ENCODE results near the gene FBXO45. TPM values are rescaled to one million over a fixed set of nuclear protein-coding genes. Genes with fewer than 3 reads are reported as not detected.
A peak's percentile ranks its signal among the peaks of the same experiment; 100 is the strongest.
"Not testable (repeated sequence)": the region's sequence is repeated elsewhere in the genome, so short reads cannot be mapped to it uniquely, and the experiment has no call there.

The FBXO45 gene
- polyA plus RNA-seq, 3 donors = 12.5 to 14.0 (median 12.8) TPM

DNA sequence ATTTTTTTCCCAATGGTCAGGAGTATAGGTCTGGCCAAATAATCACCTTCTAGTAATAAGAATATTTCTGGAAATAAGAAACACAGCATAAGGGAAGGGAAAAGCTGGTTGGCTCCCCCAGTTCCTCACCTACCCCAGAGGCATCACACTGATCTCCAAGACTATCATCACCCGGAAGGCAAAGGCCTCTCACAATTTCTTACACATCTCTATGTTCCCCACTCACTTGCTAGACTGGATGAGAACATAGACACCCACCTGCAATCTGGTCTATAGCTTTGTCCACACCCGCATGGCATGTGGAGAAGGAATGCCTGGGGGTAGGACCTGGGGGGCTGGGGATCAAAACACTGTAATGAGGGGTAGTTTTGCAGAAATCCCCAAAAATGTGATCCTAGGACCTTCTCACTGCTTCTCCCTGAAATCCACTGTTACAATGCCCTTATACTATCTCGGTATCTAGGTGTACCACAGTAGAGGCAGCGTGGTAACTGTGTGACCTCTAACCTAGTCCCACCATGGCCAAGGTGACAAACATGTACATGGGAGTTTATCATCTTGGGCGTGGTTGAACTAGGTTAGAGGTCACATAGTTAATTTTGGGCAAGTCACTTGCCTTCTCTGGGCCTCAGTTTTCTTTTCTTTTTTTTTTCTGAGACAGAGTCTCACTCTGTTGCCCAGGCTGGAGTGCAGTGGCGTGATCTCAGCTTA, 41.5 kb downstream of the FBXO45 start:
- DNase-seq = no peak

DNA sequence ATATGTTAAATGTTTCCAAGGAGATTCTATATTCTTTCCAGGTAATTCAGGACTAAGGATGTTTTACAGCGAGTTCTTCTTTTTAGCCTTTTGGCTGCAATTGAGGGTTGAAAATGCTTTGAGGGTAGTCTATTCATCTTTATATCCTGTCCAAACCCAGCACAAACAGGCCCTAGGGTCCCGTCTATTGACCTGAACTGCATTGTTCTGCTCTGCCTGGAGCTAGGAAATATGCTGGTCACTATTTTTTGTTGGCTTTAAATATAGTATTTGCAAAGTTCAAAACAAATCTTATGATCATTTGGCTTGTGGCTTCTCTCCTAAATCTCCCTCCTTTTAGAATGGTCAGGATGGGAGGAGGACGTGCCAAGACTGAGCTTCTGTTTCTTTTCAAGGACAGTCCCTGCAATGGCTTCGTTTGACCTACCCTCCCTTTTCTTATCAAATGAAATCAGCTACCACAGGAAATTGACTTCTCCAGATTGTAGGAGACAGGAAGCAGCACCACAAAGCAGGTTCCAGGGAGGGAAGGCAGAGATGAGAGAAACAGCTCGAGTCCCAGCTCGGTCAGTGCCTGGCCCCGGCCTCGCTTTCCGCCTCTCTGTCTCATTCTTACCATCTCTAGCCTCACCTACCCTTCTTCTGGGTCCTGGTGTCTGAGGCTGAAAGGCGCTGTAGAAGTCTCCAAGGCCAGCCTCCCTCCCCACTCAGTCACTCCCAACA, 43.5 kb downstream of the FBXO45 start:
- DNase-seq = no peak

DNA sequence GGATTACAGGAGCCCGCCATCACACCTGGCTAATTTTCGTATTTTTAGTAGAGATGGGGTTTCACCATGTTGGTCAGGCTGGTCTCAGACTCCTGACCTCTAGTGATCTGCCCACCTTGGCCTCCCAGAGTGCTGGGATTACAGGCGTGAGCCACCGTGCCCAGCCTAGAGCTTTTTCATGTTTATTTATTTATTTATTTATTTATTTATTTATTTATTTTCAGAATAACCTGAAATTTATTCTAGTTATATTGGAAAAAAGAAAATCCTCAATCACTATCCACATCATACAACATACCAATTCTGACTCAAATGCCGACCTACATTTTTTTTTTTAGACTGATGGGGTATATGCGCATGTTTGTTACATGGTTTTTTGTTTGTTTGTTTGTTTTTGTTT, 46.8 kb downstream of the FBXO45 start:
- DNase-seq = not testable (repeated sequence)

DNA sequence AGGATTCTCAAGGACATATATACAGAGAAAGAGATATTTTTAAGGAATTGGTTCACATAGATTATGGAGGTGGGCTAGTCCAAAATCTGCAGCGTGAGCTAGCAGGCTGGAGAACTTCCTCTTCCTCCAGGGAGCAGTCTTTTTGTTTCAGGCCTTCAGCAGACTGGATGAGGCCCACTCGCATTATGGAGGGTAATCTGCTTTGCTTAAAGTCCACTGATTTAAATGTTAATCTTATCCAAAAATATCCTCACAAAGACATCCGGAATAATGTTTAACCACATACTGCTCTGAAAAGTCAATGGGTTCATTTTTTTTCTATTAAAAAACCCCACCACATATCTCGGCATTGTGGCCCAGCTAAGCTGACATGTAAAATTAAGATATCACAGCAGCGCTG, 48.8 kb downstream of the FBXO45 start:
- no peak for DNase-seq

DNA sequence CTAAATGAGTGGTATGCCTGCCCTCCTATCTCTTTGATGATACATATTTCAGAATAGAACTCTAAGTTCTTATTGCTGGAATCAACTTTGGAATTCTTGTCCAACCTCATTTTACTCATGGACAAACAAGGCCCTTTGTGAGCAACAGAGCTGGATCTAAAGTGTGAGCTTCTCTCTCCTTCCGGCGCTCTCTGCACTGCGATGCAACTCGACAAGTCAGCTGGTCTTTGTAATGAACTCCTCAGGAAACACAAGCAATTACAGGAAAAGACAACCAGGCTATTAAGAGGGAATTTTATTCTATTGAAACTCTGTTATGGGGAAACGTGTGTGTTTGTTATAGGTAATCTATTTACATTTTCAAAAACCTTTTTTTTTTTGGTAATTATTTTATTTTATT, 50.8 kb downstream of the FBXO45 start:
- no peak for DNase-seq

DNA sequence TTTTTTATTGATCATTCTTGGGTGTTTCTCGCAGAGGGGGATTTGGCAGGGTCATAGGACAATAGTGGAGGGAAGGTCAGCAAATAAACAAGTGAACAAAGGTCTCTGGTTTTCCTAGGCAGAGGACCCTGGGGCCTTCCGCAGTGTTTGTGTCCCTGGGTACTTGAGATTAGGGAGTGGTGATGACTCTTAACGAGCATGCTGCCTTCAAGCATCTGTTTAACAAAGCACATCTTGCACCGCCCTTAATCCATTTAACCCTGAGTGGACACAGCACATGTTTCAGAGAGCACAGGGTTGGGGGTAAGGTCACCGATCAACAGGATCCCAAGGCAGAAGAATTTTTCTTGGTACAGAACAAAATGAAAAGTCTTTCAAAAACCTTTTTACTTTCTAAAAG, 51.2 kb downstream of the FBXO45 start:
- not testable (repeated sequence) for DNase-seq

DNA sequence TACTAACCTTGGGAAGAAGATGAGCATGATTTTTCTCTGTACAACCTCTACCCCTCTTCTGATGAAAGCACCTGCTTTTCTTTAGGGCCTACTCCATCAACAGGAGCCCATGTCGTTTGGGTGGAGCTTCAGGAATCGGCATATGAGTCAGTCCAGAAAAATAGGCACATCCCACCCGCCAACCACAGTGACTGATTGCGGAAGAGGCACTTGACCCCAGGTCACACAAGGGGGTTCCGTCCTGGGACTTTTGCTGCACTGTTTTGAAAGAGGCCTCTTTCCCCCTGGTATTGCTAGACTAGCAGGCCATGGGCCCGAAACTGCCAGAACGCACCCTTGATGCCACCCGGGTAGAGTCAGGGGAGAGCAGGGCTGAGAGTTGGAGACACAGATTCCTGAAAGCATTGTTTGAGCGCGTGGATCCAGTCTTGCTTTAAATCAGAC, 51.7 kb downstream of the FBXO45 start:
- DNase-seq = no peak

DNA sequence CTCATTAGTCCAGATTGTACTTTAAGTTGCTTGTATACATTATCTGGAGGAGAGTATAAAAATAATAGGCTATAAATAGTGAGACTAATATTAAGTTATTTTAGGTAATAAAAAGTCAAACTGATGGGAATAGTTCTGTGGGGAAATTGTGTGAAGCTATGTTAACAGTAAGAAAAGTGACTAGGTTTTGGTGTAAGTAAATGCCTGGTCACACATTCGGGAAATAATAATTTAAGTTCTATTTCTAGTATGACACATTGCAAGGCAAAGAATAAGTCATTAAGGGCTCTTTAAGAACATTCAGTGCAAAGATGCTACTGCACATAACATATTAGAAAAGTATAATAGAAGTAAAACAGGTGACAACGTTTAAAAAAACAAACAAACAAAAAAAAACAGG, 52.2 kb downstream of the FBXO45 start:
- DNase-seq = no peak

DNA sequence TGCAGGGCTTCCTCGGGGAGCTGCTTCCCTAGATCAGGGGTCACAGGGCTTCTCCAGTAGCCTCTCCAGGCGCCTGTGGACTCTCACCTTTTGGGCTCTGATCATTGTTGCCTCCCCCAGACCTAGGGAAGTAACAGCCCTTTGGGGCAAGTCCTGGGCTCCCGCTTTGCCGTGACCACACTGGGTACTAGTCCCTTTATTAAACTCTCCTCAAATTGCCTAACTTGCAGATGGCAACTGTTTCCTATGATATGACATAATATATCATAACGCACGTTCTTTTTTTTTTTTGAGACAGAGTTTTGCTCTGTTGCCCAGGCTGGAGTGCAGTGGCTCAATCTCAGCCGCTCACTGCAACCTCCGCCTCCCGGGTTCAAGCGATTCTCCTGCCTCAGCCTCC, 53.2 kb downstream of the FBXO45 start:
- no peak for DNase-seq

DNA sequence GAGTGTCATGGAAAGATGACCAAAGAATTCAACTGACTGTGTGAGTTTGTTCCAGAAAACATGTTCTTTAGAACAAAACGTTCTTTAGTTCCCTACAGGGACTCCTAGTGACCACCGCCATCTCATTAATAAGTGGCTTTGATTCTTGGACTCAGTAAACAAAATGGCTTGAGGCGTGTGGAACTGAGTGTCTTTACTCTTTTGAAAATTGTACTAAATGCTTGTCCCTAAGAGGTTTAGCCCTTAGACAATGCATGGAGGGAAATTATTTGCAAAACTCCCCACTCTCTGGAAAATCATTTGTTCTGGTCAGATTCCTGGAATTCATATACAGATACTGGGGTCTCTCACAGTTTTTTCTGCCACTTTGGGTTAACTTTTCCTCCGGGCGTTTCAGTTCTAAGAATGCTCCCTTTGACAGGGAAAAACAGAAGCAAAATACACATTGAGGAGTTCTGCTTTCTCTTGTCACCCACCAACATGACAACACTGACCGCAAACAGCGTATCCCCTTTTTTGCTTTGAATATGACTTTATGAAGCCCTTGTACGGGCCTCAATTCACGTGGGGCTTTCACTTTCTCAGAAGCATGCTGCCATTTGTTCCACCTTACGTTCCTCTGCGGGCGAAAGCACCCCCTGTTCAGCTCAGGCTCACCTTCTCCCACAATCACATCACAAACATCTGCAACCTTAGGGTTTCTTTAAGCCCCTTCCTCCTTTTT, 55.8 kb downstream of the FBXO45 start:
- no peak for DNase-seq

DNA sequence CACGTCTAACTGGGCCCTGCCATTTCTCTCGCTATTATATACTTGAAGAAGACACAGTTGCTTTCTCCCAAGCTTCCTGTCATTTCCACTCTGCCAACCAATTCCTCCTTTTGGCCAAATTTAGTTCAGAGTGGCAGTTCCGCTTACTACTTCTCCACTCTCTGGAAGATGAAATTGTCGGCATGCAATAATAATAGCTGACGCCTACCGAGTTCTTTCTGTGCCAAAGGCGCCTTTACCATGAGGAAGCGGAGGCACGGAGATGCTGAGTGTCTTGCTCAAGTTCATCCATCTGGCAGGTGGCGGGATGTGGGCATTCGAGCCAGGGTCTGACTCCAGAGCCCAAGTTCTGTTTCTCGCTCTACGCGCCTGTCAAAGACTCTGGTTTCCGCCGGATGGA, 56.4 kb downstream of the FBXO45 start:
- DNase-seq = no peak

DNA sequence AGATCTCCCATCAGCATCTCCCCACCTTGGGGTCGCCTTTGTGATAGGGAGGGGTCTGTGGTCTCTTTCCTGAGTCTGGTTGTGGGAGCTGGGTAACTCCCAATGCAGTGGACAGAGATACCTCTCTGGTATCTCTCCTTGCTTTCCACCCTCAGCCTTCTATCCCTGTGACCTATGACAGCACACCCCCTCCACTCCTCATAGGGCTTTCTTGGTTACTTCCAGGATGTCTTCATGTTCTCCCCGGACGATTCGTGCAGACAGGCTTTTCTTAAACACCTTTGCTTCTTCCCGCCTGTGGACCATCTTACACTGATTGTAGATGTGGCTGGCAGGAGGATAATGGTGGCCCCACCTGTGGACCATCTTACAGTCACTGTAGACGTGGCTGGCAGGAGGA, 56.9 kb downstream of the FBXO45 start:
- no peak for DNase-seq

DNA sequence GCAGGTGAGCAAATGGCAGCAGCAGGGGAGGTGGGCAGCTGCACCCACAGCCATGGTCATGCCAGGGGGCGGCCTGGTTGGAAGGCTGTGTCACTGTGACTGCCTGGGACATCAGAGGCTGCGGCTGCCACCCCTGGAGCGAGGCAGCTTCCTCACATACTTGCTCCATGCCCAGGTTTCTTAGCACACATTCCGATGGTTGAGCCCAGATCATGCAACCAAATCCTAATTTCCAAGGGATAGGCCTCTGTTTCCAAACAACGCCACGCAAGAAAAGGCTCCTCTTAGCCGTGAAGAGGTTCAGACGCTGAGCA, 59.4 kb downstream of the FBXO45 start:
- DNase-seq = no peak

DNA sequence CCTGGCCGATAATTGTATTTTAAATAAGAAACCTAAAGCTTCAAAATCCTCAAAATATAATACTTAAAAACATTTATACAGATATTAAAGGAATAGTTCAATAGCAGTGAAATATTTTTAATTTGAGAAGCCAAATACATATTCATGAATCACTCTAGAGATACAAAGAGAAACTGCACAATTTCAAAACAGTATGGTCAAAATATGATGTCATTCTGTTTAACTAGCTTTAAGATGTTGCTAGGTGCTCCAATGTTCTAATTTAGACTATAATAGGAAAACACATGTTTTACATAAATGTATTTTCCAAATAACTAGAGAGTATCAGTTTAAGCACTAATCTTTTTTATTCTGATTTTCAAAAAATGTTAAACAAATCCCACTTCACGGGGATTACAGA, 60.8 kb downstream of the FBXO45 start:
- DNase-seq = no peak

DNA sequence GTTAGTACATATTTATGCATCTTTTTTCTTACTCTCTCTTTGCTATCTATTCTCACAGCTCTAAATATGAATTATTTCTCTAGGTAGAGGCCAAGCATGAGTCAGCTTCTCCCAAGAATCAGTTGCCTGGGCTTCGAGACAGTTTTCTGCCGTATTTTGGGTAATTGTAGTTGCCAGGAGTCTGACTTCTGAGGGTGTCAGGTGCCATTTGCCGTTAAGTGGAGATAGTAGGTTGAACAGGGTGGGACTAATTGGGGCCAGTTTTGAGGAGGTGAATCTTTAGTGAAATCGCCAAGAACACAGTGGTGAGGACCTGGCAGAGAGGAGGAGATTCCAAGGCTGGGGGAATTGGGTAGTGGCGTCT, 63.2 kb downstream of the FBXO45 start:
- DNase-seq = no peak

DNA sequence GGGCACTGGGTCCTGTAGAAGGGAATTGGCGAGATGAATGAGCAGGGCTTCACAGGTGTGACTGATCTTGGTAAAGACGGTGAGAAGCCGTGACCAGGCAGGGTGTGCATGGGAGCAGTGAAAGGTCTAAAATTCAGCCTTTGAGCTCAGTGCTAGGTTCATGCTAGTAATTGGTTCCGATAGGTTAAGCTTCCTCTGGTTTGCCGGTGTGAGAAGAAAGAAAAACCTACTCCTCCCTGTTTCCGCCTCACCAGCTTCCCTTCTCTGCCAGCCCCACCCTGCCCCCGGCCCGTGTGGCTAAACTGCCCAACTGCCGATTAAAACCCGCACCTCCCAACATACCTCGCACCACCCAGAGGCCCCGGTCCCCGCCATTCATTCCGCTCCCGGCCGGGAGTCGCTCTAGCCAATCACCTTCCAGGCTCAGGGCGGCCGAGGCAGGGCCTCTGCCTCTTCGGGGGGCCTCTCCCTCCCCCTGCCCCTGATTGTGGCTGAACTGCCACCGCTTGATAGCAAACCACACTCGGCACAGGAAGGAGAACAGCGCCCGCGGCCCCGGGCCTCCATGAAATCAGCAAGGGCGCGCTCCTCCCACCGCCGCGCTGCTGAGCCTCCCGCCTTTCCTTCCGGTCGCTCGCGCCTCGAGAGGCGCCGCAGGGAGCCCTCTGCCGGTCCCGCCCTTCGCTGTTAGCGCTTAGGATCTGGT, 63.7 kb downstream of the FBXO45 start:
- peak; percentile 88 for DNase-seq

DNA sequence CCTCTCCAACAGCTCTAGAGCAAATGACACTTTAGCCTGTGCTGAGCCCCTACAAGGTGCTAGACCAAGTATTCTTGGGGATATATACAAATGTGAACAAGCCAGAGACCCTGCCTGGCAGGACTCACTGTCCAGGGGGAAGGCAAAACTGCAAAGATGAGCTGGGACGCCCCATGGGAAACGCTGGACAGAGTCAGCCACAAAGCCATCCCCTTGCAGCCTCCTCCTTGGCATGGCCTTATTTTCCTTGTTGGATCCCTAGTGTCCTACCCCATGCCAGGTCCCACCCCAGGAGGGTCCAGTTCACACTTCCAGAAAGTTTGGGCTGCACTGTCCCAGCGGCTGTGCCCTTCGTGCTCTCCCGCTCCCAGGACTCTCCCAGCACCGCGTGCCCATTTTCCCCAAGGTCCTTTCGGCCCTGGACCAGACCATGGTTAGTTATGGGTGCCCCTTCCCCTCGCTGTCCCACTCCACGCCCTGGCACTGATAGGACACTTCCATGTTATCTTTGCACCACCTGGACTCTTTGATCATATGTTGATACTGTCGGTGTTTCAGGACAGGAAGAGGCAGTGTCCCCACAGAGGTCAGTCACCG, 65.2 kb downstream of the FBXO45 start:
- no peak for DNase-seq

DNA sequence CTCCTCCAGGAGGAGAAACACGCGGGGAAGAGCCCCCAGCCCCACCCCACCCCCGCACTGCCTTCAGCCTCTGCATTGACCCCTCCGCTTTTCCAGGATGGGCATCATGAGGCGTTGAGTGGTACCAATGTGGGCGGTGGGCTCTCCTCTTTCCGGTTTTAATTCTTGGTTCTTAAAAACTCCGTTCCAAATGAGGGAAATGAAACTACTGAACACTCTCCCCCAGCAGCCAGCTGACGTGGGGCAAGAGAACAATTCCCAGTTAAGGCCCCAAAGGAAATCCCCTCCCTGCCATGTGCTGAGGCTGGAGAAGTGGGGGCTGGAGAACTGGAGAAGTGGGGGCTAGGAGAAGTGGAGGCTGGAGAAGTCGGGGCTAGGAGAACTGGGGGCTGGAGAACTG, 65.8 kb downstream of the FBXO45 start:
- DNase-seq = no peak

DNA sequence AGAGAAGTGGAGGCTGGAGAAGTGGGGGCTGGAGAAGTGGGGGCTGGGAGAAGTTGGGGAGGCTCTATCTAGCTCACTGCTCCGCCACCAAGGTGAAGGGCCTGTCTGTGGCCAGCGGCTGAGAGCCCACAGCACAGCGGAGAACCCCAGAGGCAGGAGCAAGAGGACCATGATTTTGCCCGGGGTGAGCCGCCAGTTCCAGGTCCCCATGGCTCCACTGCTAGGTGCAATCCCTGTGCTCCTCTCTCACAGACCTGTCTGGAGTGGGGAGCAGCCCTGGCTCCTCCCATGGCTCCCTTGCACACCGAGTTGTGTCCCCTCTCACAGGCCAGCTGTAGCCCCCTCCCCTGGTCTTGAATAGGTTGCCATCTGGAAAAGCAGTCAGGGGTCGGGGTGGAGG, 66.4 kb downstream of the FBXO45 start:
- no peak for DNase-seq

DNA sequence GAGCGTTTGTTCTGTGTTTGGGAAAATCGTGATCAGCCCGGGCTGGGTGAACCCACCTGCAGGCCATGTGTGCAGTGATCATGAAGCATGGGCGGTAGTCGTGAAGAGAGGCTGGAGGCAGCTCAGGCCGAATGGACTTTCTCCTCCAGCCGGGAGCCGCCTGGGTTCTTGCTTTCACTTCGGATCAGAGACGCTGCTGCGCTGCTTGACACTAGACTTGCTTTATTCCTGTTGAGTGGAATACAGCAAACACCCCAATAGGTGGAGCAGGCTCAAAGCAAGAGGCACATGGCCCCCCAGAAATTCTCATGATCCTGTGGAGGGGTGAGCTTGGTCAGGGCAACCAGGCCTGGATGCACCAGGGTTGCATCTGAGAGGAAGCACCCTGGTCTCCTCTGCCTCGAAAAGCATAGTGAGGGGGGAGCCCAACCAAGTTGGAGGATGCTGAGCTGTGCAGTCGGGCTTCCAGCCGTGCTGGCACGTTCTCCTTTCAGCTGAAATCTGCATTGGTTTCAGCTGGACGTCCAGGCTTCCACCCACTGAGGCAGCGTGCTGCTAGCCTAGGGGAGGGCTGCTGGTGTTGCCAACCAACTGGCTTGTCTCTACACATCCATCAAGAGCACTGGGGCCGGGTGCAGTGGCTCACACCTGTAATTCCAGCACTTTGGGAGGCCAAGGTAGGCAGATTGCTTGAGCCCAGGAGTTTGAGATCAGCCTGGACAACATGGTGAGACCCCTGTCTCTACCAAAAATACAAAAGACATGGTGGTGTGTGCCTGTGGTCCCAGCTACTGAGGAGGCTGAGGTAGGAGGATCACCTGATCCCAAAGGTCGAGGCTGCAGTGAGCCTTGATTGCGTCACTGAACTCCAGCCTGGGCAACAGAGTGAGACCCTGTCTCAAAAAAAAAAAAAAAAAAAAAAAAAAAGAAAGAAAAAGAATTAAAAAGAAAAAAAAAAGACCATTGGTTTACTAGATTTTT, 68.2 kb downstream of the FBXO45 start:
- no peak for DNase-seq

DNA sequence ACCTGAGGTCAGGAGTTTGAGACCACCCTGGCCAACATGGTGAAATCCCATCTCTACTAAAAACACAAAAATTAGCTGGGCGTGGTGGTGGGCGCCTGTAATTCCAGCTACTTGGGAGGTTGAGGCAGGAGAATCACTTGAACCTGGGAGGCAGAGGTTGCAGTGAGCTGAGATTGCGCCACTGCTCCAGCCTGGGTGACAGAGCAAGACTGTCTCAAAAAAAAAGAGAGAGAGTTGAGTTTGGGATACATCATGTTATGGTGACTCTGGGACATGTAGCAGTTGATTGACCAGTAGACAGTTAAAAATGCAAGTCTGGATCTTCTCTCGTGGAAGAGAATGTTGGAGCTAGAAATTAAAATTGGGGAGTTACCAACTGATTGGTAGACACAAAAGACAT, 69.5 kb downstream of the FBXO45 start:
- DNase-seq = not testable (repeated sequence)
